Measurements from ENCODE around the gene XPO4.

DNA sequence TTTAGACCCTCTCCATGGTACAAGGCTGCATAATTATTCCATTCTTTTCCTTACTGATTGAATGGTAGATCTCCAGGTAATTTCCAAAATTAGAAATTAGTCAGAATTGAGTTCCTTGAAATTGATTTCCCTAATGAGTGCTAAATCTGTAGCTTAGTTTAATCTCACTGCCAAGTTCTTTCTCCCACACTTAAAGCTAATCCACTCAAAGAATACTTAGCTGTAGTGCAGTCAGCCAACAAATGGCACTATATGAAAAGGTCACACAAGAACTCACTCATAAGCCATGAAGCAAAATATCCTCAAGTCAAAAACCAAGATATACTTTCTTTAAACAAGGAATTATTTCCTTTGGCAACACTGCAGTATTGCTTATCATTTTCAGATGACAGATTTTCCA lies 62.0 kb downstream of the XPO4 start:
- TF ChIP-seq, protein P1, sequence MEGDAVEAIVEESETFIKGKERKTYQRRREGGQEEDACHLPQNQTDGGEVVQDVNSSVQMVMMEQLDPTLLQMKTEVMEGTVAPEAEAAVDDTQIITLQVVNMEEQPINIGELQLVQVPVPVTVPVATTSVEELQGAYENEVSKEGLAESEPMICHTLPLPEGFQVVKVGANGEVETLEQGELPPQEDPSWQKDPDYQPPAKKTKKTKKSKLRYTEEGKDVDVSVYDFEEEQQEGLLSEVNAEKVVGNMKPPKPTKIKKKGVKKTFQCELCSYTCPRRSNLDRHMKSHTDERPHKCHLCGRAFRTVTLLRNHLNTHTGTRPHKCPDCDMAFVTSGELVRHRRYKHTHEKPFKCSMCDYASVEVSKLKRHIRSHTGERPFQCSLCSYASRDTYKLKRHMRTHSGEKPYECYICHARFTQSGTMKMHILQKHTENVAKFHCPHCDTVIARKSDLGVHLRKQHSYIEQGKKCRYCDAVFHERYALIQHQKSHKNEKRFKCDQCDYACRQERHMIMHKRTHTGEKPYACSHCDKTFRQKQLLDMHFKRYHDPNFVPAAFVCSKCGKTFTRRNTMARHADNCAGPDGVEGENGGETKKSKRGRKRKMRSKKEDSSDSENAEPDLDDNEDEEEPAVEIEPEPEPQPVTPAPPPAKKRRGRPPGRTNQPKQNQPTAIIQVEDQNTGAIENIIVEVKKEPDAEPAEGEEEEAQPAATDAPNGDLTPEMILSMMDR (IDR thresholded peaks at IDR 0.05; ENCODE audit: low read depth, low read length, poor library complexity, severe bottlenecking) = no peak
- no peak for TF ChIP-seq EZH2phosphoT487 (IDR thresholded peaks at IDR 0.05; ENCODE audit: borderline replicate concordance, low read length)

Measured in DOHH2 (cell line).